ENCODE results near the gene ZNF784. TPM values are rescaled to one million over a fixed set of nuclear protein-coding genes. Genes with fewer than 3 reads are reported as not detected.

The ZNF784 gene
- total and polyA plus RNA-seq, 9 of the 15 experiments (the other 6 are each of a cell fraction or from before 2014, with no cell fraction given), result 0.14 to 6.1 (median 2.1) TPM

DNA sequence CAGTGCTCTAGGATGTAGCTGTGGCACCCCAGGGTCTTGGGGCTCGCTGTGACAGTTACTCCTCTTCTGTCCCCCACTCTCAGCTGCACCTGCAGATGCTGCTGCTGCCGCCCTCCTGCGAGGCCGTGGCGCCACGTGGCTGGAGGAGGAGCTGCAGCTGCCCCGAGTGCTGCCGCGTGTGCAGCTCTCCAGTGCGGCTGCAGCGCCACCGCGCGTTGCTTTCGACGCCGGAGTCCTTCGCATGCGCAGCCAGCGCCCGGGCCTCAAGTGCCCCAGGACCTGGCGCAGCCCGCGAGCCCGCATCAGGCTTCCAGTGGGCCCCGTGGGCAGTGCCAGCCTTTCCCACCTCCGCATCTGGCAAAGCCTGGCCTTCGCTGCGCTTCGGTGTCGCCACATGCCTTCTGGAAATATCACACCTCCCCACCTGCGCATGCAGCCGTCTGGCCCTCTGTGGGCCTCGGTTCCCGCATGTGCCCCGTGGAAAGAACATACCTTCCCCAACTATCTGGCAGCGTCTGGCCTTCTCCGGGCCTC is 15.7 kb upstream of the ZNF784 start (continued):
- TF ChIP-seq, protein P1, sequence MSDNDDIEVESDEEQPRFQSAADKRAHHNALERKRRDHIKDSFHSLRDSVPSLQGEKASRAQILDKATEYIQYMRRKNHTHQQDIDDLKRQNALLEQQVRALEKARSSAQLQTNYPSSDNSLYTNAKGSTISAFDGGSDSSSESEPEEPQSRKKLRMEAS (CRISPR knock-in tag; IDR thresholded peaks at IDR 0.05), result peak; percentile 100
- no peak for TF ChIP-seq ZNF184 (CRISPR knock-in tag; IDR thresholded peaks at IDR 0.05)
- no peak for TF ChIP-seq SUPT5H (IDR thresholded peaks at IDR 0.05)
- no peak for TF ChIP-seq ZNF764 (CRISPR knock-in tag; IDR thresholded peaks at IDR 0.05; ENCODE audit: low read depth)
- TF ChIP-seq MYC (IDR thresholded peaks at IDR 0.05; ENCODE audit: low read depth, low read length), result peak; percentile 98
- TF ChIP-seq MYC (CRISPR knock-in tag; IDR thresholded peaks at IDR 0.05; ENCODE audit: borderline replicate concordance, low read depth), result peak; percentile 69; the same call in 1 of the 2 replicates
- no peak for TF ChIP-seq NBN (IDR thresholded peaks at IDR 0.05; ENCODE audit: low read depth)
- peak; percentile 95 for TF ChIP-seq ZNF431 (CRISPR knock-in tag; IDR thresholded peaks at IDR 0.05)
- TF ChIP-seq, protein P2, sequence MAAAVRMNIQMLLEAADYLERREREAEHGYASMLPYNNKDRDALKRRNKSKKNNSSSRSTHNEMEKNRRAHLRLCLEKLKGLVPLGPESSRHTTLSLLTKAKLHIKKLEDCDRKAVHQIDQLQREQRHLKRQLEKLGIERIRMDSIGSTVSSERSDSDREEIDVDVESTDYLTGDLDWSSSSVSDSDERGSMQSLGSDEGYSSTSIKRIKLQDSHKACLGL (CRISPR knock-in tag; IDR thresholded peaks at IDR 0.05; ENCODE audit: borderline replicate concordance, poor library complexity, severe bottlenecking), result no peak
- TF ChIP-seq, protein P3, sequence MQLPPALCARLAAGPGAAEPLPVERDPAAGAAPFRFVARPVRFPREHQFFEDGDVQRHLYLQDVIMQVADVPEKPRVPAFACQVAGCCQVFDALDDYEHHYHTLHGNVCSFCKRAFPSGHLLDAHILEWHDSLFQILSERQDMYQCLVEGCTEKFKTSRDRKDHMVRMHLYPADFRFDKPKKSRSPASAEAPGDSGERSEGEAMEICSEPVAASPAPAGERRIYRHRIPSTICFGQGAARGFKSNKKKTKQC (CRISPR knock-in tag; IDR thresholded peaks at IDR 0.05), result peak; percentile 99
- no peak for TF ChIP-seq RFX5 (IDR thresholded peaks at IDR 0.05; ENCODE audit: low read depth, low read length)
- peak; percentile 28; the same call in 1 of the 2 replicates for TF ChIP-seq CBFA2T3 (IDR thresholded peaks at IDR 0.05)
- TF ChIP-seq, protein P4, sequence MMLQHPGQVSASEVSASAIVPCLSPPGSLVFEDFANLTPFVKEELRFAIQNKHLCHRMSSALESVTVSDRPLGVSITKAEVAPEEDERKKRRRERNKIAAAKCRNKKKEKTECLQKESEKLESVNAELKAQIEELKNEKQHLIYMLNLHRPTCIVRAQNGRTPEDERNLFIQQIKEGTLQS (IDR thresholded peaks at IDR 0.05), result no peak
- TF ChIP-seq, protein P4 (CRISPR knock-in tag; conservative IDR thresholded peaks at IDR 0.05), result 0 out of 2 replicates have a peak, but pooled peaks have one; percentile 79
- no peak for TF ChIP-seq XRCC5 (IDR thresholded peaks at IDR 0.05; ENCODE audit: low read depth, low read length)
- no peak for TF ChIP-seq ZNF644 (tag; IDR thresholded peaks at IDR 0.05; ENCODE audit: low read depth)
- TF ChIP-seq, protein P5, sequence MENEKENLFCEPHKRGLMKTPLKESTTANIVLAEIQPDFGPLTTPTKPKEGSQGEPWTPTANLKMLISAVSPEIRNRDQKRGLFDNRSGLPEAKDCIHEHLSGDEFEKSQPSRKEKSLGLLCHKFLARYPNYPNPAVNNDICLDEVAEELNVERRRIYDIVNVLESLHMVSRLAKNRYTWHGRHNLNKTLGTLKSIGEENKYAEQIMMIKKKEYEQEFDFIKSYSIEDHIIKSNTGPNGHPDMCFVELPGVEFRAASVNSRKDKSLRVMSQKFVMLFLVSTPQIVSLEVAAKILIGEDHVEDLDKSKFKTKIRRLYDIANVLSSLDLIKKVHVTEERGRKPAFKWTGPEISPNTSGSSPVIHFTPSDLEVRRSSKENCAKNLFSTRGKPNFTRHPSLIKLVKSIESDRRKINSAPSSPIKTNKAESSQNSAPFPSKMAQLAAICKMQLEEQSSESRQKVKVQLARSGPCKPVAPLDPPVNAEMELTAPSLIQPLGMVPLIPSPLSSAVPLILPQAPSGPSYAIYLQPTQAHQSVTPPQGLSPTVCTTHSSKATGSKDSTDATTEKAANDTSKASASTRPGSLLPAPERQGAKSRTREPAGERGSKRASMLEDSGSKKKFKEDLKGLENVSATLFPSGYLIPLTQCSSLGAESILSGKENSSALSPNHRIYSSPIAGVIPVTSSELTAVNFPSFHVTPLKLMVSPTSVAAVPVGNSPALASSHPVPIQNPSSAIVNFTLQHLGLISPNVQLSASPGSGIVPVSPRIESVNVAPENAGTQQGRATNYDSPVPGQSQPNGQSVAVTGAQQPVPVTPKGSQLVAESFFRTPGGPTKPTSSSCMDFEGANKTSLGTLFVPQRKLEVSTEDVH (IDR thresholded peaks at IDR 0.05; ENCODE audit: low read depth, partially characterized antibody), result no peak
- TF ChIP-seq, protein P6, sequence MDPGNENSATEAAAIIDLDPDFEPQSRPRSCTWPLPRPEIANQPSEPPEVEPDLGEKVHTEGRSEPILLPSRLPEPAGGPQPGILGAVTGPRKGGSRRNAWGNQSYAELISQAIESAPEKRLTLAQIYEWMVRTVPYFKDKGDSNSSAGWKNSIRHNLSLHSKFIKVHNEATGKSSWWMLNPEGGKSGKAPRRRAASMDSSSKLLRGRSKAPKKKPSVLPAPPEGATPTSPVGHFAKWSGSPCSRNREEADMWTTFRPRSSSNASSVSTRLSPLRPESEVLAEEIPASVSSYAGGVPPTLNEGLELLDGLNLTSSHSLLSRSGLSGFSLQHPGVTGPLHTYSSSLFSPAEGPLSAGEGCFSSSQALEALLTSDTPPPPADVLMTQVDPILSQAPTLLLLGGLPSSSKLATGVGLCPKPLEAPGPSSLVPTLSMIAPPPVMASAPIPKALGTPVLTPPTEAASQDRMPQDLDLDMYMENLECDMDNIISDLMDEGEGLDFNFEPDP (CRISPR knock-in tag; IDR thresholded peaks at IDR 0.05), result no peak
- TF ChIP-seq BCOR (IDR thresholded peaks at IDR 0.05), result no peak
- TF ChIP-seq SMARCA5 (IDR thresholded peaks at IDR 0.05), result no peak
- 0 out of 2 replicates have a peak, but pooled peaks have one; percentile 23 for TF ChIP-seq JUND (IDR thresholded peaks at IDR 0.05; ENCODE audit: borderline replicate concordance, low read depth, low read length)
- 0 out of 3 replicates have a peak, but pooled peaks have one; percentile 25 for TF ChIP-seq JUND (tag; IDR thresholded peaks at IDR 0.05; ENCODE audit: borderline replicate concordance, low read depth, low read length)
- no peak; the same call in 1 of the 2 replicates for TF ChIP-seq KLF16 (IDR thresholded peaks at IDR 0.05)
- TF ChIP-seq PRPF4 (IDR thresholded peaks at IDR 0.05; ENCODE audit: insufficient read depth, low read depth, low read length, poor library complexity, severe bottlenecking), result no peak

Measured in K562 (cell line).